ENCODE results near the gene ATP1A4. TPM values are rescaled to one million over a fixed set of nuclear protein-coding genes. Genes with fewer than 3 reads are reported as not detected.

ATP1A4 gene
- total and polyA plus RNA-seq, 10 of the 15 experiments (the other 5 are each of a cell fraction or from before 2014, with no cell fraction given) = 0.31 to 1.0 (median 0.54) TPM

GRCh38 chr1:160114085-160114484 lies 37.3 kb upstream of the ATP1A4 start:
- 29% methylated on average over 4 of the region's 4 CpGs for WGBS (ENCODE audit: insufficient coverage, insufficient replicate concordance, low lambda C conversion rate, missing lambda C conversion rate)
- H3K27ac ChIP-seq (ENCODE audit: control insufficient read depth, insufficient read depth) = no peak overlapping the region
- ChIA-PET SMC1A (ENCODE audit: uncharacterized antibody, unreplicated experiment) (no interaction called here), POLR2A (no interaction called here), RAD21 (ENCODE audit: unreplicated experiment) (no interaction called here), CTCF (interaction anchor here (1.3 kb wide), 1 partner anchor 10 kb away, joined by 3 read pairs; no protein-coding TSS in a partner anchor)
- intact Hi-C loops (cut with micrococcal nuclease; ENCODE audit: unreplicated experiment) = no loop called here
- FAIRE-seq (no peak), DNase-seq (ENCODE audit: low read depth, low spot score) (no peak), ATAC-seq (no peak)
- TF ChIP-seq MTA2 (IDR thresholded peaks at IDR 0.05; ENCODE audit: low read depth) (no peak), RAD21 (IDR thresholded peaks at IDR 0.05; ENCODE audit: insufficient read depth, low read depth, low read length) (no peak), FOS (IDR thresholded peaks at IDR 0.05; ENCODE audit: borderline replicate concordance, extremely low read depth, insufficient read length) (no peak), IKZF2 (IDR thresholded peaks at IDR 0.05) (no peak), ZNF384 (IDR thresholded peaks at IDR 0.05; ENCODE audit: borderline replicate concordance, low read depth, low read length) (no peak), LARP7 (IDR thresholded peaks at IDR 0.05) (no peak), EP300 (IDR thresholded peaks at IDR 0.05; ENCODE audit: borderline replicate concordance in 1 of 2, control insufficient read depth in 1 of 2, low read depth in 2 of 2, low read length in 2 of 2) (no peak)
- H3K79me2 ChIP-seq (ENCODE audit: control insufficient read depth, insufficient read depth, low read length) = no peaks in the 10 kb centered on the region
- in situ Hi-C loops (cut with MboI) = no loop called here
- no peak overlapping the region for H3K4me2 ChIP-seq (ENCODE audit: control insufficient read depth, insufficient read depth)
- BruUV-seq (replicated peaks) = no TSS peak
- peaks cover 0 to 7% of the 10 kb centered on the region in 2 experiments; a peak in 3 of 4 replicates for H3K27me3 ChIP-seq (replicated peaks in 1 of 2; ENCODE audit: control insufficient read depth in 2 of 2, insufficient read depth in 2 of 2, low read length in 1 of 2)
- no peaks in the 10 kb centered on the region for H3K4me1 ChIP-seq (ENCODE audit: control insufficient read depth, insufficient read depth, low read length)
- no peak overlapping the region for H3K9ac ChIP-seq (ENCODE audit: control insufficient read depth, insufficient read depth, low read length)
- H2AFZ ChIP-seq (ENCODE audit: control insufficient read depth, low read depth, low read length) = no peak overlapping the region
- H3K9me3 ChIP-seq (replicated peaks; ENCODE audit: control insufficient read depth, insufficient read depth, low read length) = no peaks in the 10 kb centered on the region
- no peak overlapping the region for H3K4me3 ChIP-seq
- H4K20me1 ChIP-seq (ENCODE audit: control insufficient read depth, insufficient read depth) = 0 out of 2 replicates have a peak, but pooled peaks cover 3% of the 10 kb centered on the region
- no peaks in the 10 kb centered on the region for H3K36me3 ChIP-seq (ENCODE audit: control insufficient read depth in 2 of 2, insufficient read depth in 2 of 2, low read length in 1 of 2)
